Measurements from ENCODE around the gene HERC6.

Gene HERC6

GRCh38 chr4:88396681-88397080 lies 18.0 kb downstream of the HERC6 start:
- no peak for TF ChIP-seq CTCF (IDR thresholded peaks at IDR 0.05)
- Histone ChIP-seq H3K27ac (no peak overlapping the region), H3K4me3 (no peak overlapping the region)
- no peak for DNase-seq (ENCODE audit: low spot score)

GRCh38 chr4:88398381-88398780 lies 19.7 kb downstream of the HERC6 start:
- no peak for TF ChIP-seq CTCF (IDR thresholded peaks at IDR 0.05)
- no peak overlapping the region for H3K4me3 ChIP-seq
- no peak overlapping the region for H3K27ac ChIP-seq
- no peak for DNase-seq (ENCODE audit: low spot score)

- no peak overlapping the region for H3K27ac ChIP-seq
- DNase-seq (ENCODE audit: low spot score), result no peak
- no peak overlapping the region for H3K4me3 ChIP-seq
- TF ChIP-seq CTCF (IDR thresholded peaks at IDR 0.05), result no peak
Observed at GRCh38 chr4:88409206-88409605, 30.6 kb downstream of the HERC6 start.

DNA sequence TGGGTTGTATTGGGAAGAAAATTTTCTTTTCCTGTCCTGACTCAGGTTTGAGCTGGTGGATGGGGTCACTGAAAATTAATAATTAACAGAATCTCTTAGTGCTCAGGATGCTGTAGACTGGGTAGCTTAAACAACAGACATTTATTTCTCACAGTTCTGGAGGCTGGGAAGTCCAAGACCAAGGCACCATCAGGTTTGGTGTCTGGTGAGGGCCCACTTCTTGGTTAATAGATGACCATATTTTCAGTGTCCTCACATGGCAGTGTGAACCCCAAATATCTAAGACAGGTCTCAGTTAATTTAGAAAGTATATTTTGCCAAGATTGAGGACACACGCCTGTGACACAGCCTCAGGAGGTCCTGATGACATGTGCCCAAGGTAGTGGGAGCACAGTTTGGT lies 31.1 kb downstream of the HERC6 start:
- H3K27ac ChIP-seq, result no peak overlapping the region
- H3K4me3 ChIP-seq, result no peak overlapping the region
- no peak for DNase-seq (ENCODE audit: low spot score)
- TF ChIP-seq CTCF (IDR thresholded peaks at IDR 0.05), result no peak

DNA sequence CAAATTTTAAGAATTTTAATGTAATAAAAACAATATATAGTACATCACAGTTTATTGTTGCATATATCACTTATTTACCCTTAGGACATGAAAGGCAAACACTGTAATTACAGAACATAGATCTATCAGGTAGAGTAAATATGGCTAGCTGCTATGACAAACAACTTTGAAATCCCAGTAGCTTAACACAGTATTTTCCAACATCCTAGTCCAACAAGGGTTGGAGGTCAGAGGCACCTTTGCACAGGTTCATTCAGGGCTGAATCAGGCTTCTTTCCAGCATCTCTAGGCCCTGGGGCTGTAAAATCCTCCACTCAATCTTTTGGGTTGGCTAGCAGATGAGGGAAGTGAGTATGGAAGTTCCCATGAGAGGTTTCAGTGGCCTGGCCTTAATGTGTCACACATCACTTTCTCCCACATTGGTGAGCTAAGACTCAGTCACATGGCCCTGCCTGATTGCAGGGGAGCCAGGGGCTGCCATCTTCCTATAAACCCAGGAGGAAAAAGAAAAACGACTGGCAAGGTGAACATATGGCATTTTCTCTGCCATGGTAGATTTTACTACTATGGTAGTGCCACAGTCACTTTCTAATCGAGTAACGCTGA lies 32.9 kb downstream of the HERC6 start:
- Histone ChIP-seq H3K27ac (no peak overlapping the region), H3K4me3 (no peak overlapping the region)
- TF ChIP-seq CTCF (IDR thresholded peaks at IDR 0.05), result no peak
- DNase-seq (ENCODE audit: low spot score), result no peak

DNA sequence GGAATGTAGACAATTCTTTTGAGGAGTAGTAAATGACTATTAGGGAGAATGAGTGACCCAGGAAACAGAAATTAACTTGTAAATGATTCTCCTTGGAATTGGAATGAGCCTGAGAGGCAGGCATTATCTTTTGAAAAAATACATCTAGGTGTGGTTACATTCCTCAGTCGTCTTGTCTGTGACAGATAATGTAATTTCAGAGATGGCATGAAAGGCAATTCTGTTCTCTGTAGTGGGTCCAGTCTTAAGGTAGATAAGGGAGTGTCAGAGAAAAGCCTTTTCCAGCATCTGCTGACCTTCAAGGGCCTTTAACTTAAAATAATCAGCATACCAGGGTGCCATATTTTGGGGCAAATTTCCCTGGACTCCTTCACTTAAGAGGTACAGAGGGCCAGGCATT lies 35.1 kb downstream of the HERC6 start:
- no peak for TF ChIP-seq CTCF (IDR thresholded peaks at IDR 0.05)
- no peak overlapping the region for H3K4me3 ChIP-seq
- no peak for DNase-seq (ENCODE audit: low spot score)
- no peak overlapping the region for H3K27ac ChIP-seq

- no peak for TF ChIP-seq CTCF (IDR thresholded peaks at IDR 0.05)
- H3K27ac ChIP-seq, result no peak overlapping the region
- DNase-seq (ENCODE audit: low spot score), result no peak
- no peak overlapping the region for H3K4me3 ChIP-seq
Observed at GRCh38 chr4:88414755-88415154, 36.1 kb downstream of the HERC6 start.
